Fibroblast of skin of right quadriceps (primary cell): ENCODE data around the gene FBXO22.
"Not testable (repeated sequence)": the region's sequence is repeated elsewhere in the genome, so short reads cannot be mapped to it uniquely, and the experiment has no call there.

Experiments
- DNase-seq: peaks from one replicate; pipeline ENCODE4 v3.0.0-alpha.2; 2013

The FBXO22 gene

DNA sequence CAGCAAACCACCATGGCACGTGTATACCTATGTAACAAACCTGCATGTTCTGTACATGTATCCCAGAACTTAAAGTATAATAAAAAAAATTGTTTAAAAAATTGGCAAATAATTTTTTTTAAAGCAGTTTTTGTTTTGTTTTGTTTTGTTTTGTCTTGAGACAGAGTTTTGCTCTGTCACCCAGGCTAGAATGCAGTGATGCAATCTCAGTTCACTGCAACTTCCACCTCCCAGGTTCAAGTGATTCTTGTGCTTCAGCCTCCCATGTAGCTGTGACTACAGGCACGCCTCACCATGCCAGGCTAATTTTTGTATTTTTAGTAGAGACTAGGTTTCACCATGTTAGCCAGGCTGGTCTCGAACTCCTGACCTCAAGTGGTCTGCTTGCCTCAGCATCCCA lies 81.0 kb downstream of the FBXO22 start:
- DNase-seq, result not testable (repeated sequence)

DNA sequence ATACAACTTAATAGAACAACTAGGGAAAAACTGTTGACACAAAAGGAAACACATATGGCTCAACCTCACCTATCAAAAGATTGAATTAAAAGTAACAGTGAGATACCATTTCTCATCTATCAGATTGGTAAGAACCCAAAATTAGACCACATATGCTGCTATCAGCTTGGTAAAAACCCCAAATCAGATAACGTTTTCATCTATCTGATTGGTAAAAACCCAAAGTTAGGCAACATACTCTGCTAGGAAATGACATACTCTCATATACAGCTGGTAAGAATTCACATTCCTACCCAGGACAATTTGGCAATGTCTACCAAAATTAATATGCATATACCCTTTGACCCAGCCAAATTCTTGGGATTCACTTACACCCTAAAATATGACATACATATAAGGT lies 82.3 kb downstream of the FBXO22 start:
- DNase-seq, result no peak

DNA sequence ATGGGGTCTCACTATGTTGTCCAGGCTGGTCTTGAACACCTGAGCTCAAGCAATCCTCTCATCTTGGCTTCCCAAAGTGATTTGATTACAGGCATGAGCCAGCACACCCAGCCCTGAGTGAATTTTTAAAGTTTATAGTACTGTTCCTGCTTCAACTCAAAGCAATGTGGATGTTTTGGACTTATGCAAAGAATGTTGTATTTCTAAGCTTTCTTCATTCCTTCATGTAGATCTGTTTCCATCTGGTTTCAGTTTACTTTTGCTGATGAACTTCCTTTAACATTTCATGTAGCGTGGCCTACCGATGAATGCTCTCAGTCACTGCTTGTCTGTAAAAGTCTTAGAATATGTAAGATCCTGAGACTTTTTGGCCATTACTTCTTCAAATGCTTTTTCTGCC lies 85.4 kb downstream of the FBXO22 start:
- DNase-seq, result peak; percentile 48

DNA sequence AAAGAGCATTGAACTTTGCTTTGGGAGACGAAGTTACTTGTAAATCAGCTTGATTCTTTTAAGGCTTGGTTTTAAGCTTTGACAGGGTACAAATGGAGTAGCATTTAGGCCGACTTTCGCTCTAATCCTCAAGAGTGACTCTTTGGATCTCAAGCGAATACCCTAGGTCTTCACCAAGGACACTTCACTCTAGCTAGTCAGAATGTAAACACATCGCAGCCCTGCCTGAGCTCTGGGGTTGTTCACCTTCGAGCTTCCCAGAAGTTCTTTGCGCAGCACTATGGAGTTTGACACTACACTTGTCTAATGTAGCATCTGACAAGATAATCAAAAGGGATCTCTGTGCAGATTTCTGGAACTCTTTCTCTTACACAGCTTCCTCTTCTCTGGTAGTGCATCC lies 86.2 kb downstream of the FBXO22 start:
- DNase-seq, result no peak
